ENCODE results near the gene TTLL6.
"Not testable (repeated sequence)": the region's sequence is repeated elsewhere in the genome, so short reads cannot be mapped to it uniquely, and the experiment has no call there.

TTLL6 gene

GRCh38 chr17:48816774-48817590 is at the start of gene TTLL6:
TTLL6 (minus strand) TSS chr17:48817229; CDS start chr17:48817072, 157 bp downstream.
- DNase-seq: peak; percentile 96

- DNase-seq: no peak
These were observed 43.4 kb upstream of the TTLL6 start for GRCh38 chr17:48860456-48860855.

- DNase-seq: no peak
These were observed 43.0 kb upstream of the TTLL6 start for GRCh38 chr17:48860034-48860433.

- DNase-seq: no peak
These were observed 39.2 kb upstream of the TTLL6 start for GRCh38 chr17:48856122-48856821.

GRCh38 chr17:48854774-48855476 is 37.9 kb upstream of the TTLL6 start:
- DNase-seq: no peak

GRCh38 chr17:48850792-48851323 is 33.8 kb upstream of the TTLL6 start:
- DNase-seq: no peak

GRCh38 chr17:48843187-48843900 is 26.3 kb upstream of the TTLL6 start:
- no peak for DNase-seq

- DNase-seq: no peak
These were observed 25.7 kb upstream of the TTLL6 start for GRCh38 chr17:48842746-48843145.

- DNase-seq: no peak
These were observed 24.4 kb upstream of the TTLL6 start for GRCh38 chr17:48841395-48841831.

- DNase-seq: no peak
These were observed 23.4 kb upstream of the TTLL6 start for GRCh38 chr17:48840441-48840840.

- not testable (repeated sequence) for DNase-seq
These were observed 20.4 kb upstream of the TTLL6 start for GRCh38 chr17:48837458-48837857.

GRCh38 chr17:48835971-48836370 is 18.9 kb upstream of the TTLL6 start:
- DNase-seq: no peak

- DNase-seq: no peak
These were observed 17.9 kb upstream of the TTLL6 start for GRCh38 chr17:48834973-48835372.

GRCh38 chr17:48831549-48831883 is 14.5 kb upstream of the TTLL6 start:
- no peak for DNase-seq

GRCh38 chr17:48830840-48831548 is 14.0 kb upstream of the TTLL6 start, which contains the start of gene CALCOCO2:
CALCOCO2 (plus strand) TSS chr17:48831035; CDS start chr17:48841708, 10,673 bp downstream.
- DNase-seq: peak; percentile 91

- DNase-seq: no peak
These were observed 8.7 kb upstream of the TTLL6 start for GRCh38 chr17:48825446-48826381.

GRCh38 chr17:48820936-48821335 is 3.9 kb upstream of the TTLL6 start:
- not testable (repeated sequence) for DNase-seq

GRCh38 chr17:48819466-48819865 is 2.4 kb upstream of the TTLL6 start:
- DNase-seq: no peak

- DNase-seq: no peak
These were observed 1.4 kb upstream of the TTLL6 start for GRCh38 chr17:48818361-48818841.

- DNase-seq: no peak
These were observed 623 bp downstream of the TTLL6 start for GRCh38 chr17:48816438-48816773.

- no peak for DNase-seq
These were observed 1.7 kb downstream of the TTLL6 start for GRCh38 chr17:48815311-48815710.

All from NCI-H146 (cell line).